ENCODE results near the gene KRT35.

Gene KRT35

DNA sequence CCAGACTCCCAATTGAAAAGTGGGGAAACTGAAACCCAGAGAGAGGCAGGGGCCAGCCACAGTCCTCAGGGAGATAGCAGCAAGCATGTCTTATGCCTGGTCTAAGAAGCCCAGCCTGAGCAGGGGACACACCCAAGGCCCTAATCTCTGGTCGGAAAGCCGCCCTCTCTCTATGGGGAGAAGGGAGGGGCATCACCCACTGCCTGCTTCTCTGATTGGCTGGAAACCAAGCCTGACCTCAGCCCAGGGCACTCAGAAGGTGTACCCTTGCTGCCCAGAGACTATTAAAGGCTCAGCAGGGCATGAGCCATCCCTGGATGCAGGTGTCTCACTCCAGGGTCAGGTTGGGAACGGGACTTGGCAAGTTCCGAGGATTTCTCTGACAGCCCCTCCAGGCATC, 30.2 kb upstream of the KRT35 start:
- no peak for DNase-seq

- DNase-seq, result peak; percentile 47
Measured at GRCh38 chr17:41510251-41511065, 29.5 kb upstream of the KRT35 start.

DNA sequence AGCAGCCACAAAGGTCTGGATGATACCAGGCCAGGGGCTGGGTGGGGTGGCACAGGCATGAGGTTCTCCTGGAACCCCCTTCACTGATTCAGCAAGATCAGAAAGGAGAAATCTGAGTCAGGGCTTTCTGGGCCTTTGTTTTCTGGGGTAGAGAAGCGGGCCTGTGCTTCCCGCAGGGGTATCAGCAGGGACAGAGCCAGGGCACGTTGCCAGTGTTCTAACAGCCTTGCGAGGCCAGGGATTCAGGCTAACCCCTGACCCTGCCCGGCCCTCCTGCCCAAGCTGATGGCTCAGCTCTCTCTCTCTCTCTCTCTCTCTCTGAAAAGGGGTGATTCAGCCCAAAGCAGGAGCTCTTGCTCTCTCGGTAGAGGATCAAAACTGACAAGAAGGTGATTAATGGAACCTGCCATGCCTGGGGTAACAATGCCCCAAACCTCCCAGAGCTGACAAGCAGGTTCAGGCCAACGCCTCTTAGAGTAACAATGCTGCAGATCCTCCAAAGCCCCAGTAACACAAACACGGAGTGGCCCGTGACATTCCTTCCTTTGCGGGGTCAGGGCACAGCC, 26.4 kb upstream of the KRT35 start:
- no peak for DNase-seq

DNA sequence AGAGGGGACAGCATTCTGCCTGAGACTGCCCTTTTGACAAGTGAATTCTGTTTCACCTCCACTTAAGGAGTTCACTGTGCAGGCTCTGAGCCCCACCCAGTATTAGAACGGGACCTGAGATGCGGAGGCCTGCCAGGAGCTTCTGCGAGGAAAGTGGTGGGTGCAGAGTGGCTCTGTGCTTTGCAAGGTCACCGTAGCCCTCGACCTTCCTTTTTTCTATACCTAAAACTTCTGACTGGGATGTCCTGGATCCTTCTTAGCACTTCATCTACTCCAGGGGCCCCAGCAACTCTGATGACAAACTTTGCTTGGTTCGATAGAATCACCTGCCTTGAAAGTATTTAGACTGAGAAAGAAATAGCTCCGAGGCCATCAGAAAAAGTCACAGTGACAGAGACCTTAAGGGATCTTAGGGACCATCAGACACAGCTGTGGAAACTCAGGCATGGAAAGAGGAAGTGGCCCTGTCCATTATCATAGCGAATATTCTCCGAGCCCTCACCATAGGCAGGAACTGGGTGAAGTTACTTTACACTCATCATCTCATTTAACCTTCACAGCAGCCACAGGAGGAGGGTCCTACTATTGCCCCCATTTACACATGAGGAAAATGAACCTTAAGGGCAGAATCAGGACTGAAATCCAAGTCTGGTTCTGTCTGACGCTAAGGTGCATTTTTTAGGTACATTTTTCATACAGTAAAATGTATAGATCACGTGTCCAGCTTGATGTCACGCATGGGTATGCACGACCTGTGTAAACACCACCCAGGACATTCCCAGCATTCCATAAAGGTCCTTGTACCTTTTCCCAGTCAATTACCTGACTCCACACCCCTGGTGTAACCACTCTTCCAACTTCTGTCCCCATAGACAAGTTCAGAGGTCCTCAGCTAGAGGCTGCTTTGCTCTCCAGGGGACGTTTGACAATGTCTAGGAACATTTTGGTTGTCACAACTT, 25.1 kb upstream of the KRT35 start:
- no peak for DNase-seq

GRCh38 chr17:41505007-41505808, 24.3 kb upstream of the KRT35 start, which contains the start of gene KRT13:
Gene KRT13 (minus strand): TSS chr17:41505612. CDS start chr17:41505550, 62 bp downstream.
- no peak for DNase-seq

- peak; percentile 15 for DNase-seq
Measured at GRCh38 chr17:41504246-41504977, 23.5 kb upstream of the KRT35 start.

DNA sequence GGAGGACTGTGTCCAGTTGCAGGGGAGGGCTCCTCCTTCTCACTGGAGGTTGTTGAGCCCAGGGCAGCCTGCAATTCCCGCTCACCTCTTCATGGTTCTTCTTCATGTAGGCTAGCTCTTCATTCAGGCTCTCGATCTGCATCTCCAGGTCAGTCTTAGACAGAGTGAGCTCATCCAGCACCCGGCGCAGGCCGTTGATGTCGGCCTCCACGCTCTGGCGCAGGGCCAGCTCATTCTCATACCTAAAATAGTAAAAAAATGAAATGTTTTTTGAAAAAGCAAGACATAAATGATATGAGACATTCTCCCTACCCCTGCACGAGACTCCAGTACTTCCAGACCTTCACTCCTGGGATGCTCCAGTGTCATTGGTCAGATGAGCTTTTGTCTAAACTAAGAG, 22.3 kb upstream of the KRT35 start:
- no peak for DNase-seq

- DNase-seq, result no peak
Measured at GRCh38 chr17:41500131-41500911, 19.4 kb upstream of the KRT35 start.

- DNase-seq, result no peak
Measured at GRCh38 chr17:41499714-41500113, 18.8 kb upstream of the KRT35 start.

- DNase-seq, result no peak
Measured at GRCh38 chr17:41498276-41498675, 17.3 kb upstream of the KRT35 start.

GRCh38 chr17:41496803-41497484, 16.0 kb upstream of the KRT35 start:
- peak; percentile 37 for DNase-seq

DNA sequence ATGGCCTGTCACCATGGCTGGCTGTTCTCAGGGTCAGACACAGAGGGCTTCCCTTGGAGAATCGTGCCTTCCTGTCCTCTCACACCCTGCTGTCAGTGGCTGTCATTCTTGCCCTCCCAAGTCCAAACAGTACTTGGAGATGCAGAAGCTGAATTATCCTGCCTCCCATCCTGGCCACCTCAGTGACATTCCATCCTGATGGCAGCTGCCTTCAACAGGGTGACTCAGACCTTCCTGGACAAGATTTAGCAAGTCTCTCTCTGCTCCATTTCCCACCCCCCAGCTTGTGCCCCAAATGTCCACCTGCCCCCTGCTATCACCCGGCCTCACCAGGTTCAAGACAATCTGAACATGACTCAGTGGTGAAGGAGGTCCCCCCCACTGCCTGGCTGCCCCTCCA, 13.6 kb upstream of the KRT35 start:
- DNase-seq, result no peak

DNA sequence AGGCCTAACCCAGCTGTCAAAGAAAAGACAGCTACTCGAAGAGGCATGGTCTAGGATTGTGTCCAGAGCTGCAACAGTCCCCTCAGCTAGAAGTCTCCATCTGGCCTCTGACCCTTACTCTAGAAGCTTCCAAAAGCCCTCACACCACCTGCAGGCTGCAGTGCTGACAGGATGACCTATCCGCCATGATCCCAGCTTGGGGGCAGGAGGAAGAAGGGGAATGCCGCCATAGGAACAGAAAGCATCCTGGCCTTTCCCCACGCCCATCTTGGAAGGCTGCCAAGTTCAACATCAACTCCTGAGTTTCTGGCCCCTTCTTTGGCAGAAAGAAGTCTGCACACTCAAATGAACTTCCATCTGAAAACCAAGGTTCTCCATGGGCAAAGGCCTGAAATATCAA, 11.8 kb upstream of the KRT35 start:
- peak; percentile 51 for DNase-seq

- no peak for DNase-seq
Measured at GRCh38 chr17:41492351-41492750, 11.4 kb upstream of the KRT35 start.

DNA sequence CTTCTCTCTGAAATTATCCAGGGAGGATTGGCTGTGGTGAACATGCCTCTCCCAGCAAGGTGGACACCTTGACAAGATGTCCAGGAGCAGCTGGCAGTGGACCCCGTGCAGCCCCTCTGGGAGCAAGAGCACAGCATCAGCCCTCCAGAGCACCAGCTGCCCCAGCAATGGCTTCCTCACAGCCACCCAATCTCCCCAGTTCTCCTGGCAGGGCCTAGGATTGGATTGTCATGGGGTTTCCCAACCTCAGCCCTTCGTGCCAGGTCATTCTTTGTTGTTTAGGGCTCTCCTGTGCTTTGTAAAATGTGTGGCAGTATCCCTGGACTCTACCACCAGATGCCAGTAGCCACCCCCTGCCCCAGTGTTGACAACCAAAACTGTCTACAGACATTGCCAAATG, 10.5 kb upstream of the KRT35 start:
- DNase-seq, result no peak

GRCh38 chr17:41490000-41490990, 9.3 kb upstream of the KRT35 start:
- no peak for DNase-seq

GRCh38 chr17:41489531-41489930, 8.6 kb upstream of the KRT35 start, which contains the start of gene KRT36:
Gene KRT36 (minus strand): TSS chr17:41489910. CDS start chr17:41489864, 46 bp downstream.
- no peak for DNase-seq

DNA sequence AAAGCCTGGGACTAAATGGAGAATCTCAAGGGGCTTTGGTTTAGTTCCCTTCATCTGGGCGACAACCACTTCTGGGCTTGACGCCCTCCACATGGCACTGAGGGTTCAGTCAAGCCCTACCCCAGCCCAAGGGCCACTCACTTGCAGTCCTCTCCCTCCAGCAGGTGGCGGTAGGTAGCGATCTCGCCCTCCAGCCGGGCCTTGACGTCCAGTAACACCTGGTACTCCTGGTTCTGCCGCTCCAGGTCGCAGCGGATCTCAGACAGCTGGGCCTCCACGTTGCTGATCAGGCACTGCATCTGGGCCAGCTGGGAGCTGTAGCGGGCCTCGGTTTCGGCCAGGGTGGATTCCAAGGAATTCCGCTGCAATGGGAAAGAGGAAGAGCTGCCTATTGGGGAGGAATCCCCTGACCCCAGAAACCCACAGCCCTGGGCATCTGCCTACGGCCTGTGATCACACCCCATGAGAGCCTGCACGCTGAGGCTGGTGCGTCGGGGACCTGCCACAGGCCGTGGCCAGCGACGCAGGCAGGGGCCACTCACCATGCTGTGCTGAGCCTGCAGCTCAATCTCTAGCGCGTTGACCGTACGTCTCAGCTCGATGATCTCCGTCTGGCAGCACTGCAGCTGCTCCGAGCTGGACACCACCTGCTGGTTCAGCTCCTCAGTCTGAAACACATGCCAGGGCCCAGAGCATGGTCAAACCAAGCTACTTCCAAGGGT, 6.0 kb upstream of the KRT35 start:
- no peak for DNase-seq

Measured in NCI-H1105 treated with DMSO at 0.1 percent for 48 hours (cell line).